KOPT-K1 (cell line): ENCODE measurements around the gene DLG1.

Experiments
- H3K27ac ChIP-seq: fragments of 200-600 bp; sonication (generic); 2 replicates; pipeline ENCODE4 v1.5.1; 2016; ENCODE audit warnings: antibody characterized with exemption, mild to moderate bottlenecking, low read depth, low read length; ENCODE audit not compliant: poor library complexity, severe bottlenecking
- H3K36me3 ChIP-seq: fragments of 200-600 bp; sonication (generic); 2 replicates; pipeline ENCODE4 v1.5.1; 2017; ENCODE audit warnings: antibody characterized with exemption, mild to moderate bottlenecking, low read length, moderate library complexity; ENCODE audit not compliant: insufficient read depth
- H3K9me3 ChIP-seq: fragments of 200-600 bp; sonication (generic); 2 replicates; pipeline ENCODE4 v1.5.1; 2017; ENCODE audit warnings: antibody characterized with exemption, low read length, mild to moderate bottlenecking; ENCODE audit not compliant: insufficient read depth, poor library complexity, severe bottlenecking

Gene DLG1

GRCh38 chr3:197331131-197331530 lies 32.7 kb upstream of the DLG1 start:
- Histone ChIP-seq H3K27ac (no peak overlapping the region), H3K9me3 (no peaks in the 10 kb centered on the region), H3K36me3 (no peaks in the 10 kb centered on the region)

- no peak overlapping the region for H3K27ac ChIP-seq
- no peaks in the 10 kb centered on the region for H3K36me3 ChIP-seq
- H3K9me3 ChIP-seq, result no peaks in the 10 kb centered on the region
Measured at GRCh38 chr3:197329382-197329781, 31.0 kb upstream of the DLG1 start.

GRCh38 chr3:197328198-197328597 lies 29.8 kb upstream of the DLG1 start:
- Histone ChIP-seq H3K36me3 (no peaks in the 10 kb centered on the region), H3K9me3 (no peaks in the 10 kb centered on the region), H3K27ac (no peak overlapping the region)

- Histone ChIP-seq H3K9me3 (no peaks in the 10 kb centered on the region), H3K27ac (no peak overlapping the region), H3K36me3 (no peaks in the 10 kb centered on the region)
Measured at GRCh38 chr3:197327701-197328100, 29.3 kb upstream of the DLG1 start.

- Histone ChIP-seq H3K9me3 (no peaks in the 10 kb centered on the region), H3K27ac (no peak overlapping the region), H3K36me3 (no peaks in the 10 kb centered on the region)
Measured at GRCh38 chr3:197325773-197326172, 27.4 kb upstream of the DLG1 start.

- Histone ChIP-seq H3K36me3 (no peaks in the 10 kb centered on the region), H3K9me3 (no peaks in the 10 kb centered on the region), H3K27ac (no peak overlapping the region)
Measured at GRCh38 chr3:197322149-197322548, 23.7 kb upstream of the DLG1 start.

- Histone ChIP-seq H3K9me3 (no peaks in the 10 kb centered on the region), H3K36me3 (no peaks in the 10 kb centered on the region), H3K27ac (no peak overlapping the region)
Measured at GRCh38 chr3:197320582-197320981, 22.2 kb upstream of the DLG1 start.

- H3K9me3 ChIP-seq, result no peaks in the 10 kb centered on the region
- H3K27ac ChIP-seq, result no peak overlapping the region
- H3K36me3 ChIP-seq, result no peaks in the 10 kb centered on the region
Measured at GRCh38 chr3:197317250-197317963, 19.0 kb upstream of the DLG1 start.

- Histone ChIP-seq H3K9me3 (no peaks in the 10 kb centered on the region), H3K27ac (no peak overlapping the region), H3K36me3 (no peaks in the 10 kb centered on the region)
Measured at GRCh38 chr3:197312431-197312830, 14.0 kb upstream of the DLG1 start.

- Histone ChIP-seq H3K36me3 (no peaks in the 10 kb centered on the region), H3K27ac (no peak overlapping the region), H3K9me3 (no peaks in the 10 kb centered on the region)
Measured at GRCh38 chr3:197311591-197311990, 13.2 kb upstream of the DLG1 start.

- Histone ChIP-seq H3K27ac (no peak overlapping the region), H3K36me3 (no peaks in the 10 kb centered on the region), H3K9me3 (no peaks in the 10 kb centered on the region)
Measured at GRCh38 chr3:197309528-197310361, 11.3 kb upstream of the DLG1 start.

GRCh38 chr3:197308591-197308990 lies 10.2 kb upstream of the DLG1 start:
- Histone ChIP-seq H3K36me3 (no peaks in the 10 kb centered on the region), H3K9me3 (no peaks in the 10 kb centered on the region), H3K27ac (no peak overlapping the region)

GRCh38 chr3:197306374-197307086 lies 8.1 kb upstream of the DLG1 start:
- H3K36me3 ChIP-seq, result no peaks in the 10 kb centered on the region
- H3K9me3 ChIP-seq, result no peaks in the 10 kb centered on the region
- H3K27ac ChIP-seq, result no peak overlapping the region

- Histone ChIP-seq H3K36me3 (no peaks in the 10 kb centered on the region), H3K9me3 (no peaks in the 10 kb centered on the region), H3K27ac (no peak overlapping the region)
Measured at GRCh38 chr3:197305854-197306253, 7.4 kb upstream of the DLG1 start.

GRCh38 chr3:197303452-197303851 lies 5.0 kb upstream of the DLG1 start:
- no peaks in the 10 kb centered on the region for H3K9me3 ChIP-seq
- H3K36me3 ChIP-seq, result no peaks in the 10 kb centered on the region
- H3K27ac ChIP-seq, result no peak overlapping the region
